Subcutaneous adipose tissue (tissue), 4 donors: ENCODE measurements around the gene MAPK9. TPM values are rescaled to one million over a fixed set of nuclear protein-coding genes. Genes with fewer than 3 reads are reported as not detected.

Experiments
- total RNA-seq, 4 donors: library from RNA; depleted of rRNA; stranded (reverse); fragments of >200 nt; gene quantifications; one replicate each; pipeline ENCODE4 v1.1.0, GENCODE V29; 2016
- TF ChIP-seq, protein P1 (sequence below): fragments of 450-650 bp; IDR thresholded peaks from one replicate; pipeline ENCODE4 v1.5.1; 2016; ENCODE audit warnings: low read depth, mild to moderate bottlenecking, control low read depth, antibody characterized with exemption, moderate library complexity

The MAPK9 gene
- total RNA-seq, 4 donors from 2014 or later = 23.7 to 34.7 (median 25.7) TPM

DNA sequence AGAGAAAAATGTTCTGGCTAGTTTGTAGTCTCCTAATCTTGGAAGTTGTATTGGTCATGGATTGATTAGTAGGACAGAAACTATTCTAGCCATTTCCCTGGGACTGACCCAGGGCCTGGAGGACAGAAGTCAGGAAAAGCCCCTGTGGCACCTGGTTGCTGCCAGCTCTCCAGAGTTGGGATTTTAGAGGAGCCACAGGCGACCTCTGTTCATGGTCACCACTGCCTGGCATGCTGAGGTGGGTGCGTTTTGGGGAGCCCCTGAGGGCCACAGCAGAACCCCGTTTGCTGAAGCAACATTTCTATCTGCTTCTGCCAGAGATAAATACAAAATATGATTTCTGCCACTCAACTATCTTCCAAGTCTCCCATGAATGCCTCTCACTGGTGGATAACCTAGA lies 7.6 kb upstream of the MAPK9 start:
- TF ChIP-seq, protein P1, sequence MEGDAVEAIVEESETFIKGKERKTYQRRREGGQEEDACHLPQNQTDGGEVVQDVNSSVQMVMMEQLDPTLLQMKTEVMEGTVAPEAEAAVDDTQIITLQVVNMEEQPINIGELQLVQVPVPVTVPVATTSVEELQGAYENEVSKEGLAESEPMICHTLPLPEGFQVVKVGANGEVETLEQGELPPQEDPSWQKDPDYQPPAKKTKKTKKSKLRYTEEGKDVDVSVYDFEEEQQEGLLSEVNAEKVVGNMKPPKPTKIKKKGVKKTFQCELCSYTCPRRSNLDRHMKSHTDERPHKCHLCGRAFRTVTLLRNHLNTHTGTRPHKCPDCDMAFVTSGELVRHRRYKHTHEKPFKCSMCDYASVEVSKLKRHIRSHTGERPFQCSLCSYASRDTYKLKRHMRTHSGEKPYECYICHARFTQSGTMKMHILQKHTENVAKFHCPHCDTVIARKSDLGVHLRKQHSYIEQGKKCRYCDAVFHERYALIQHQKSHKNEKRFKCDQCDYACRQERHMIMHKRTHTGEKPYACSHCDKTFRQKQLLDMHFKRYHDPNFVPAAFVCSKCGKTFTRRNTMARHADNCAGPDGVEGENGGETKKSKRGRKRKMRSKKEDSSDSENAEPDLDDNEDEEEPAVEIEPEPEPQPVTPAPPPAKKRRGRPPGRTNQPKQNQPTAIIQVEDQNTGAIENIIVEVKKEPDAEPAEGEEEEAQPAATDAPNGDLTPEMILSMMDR = no peak

DNA sequence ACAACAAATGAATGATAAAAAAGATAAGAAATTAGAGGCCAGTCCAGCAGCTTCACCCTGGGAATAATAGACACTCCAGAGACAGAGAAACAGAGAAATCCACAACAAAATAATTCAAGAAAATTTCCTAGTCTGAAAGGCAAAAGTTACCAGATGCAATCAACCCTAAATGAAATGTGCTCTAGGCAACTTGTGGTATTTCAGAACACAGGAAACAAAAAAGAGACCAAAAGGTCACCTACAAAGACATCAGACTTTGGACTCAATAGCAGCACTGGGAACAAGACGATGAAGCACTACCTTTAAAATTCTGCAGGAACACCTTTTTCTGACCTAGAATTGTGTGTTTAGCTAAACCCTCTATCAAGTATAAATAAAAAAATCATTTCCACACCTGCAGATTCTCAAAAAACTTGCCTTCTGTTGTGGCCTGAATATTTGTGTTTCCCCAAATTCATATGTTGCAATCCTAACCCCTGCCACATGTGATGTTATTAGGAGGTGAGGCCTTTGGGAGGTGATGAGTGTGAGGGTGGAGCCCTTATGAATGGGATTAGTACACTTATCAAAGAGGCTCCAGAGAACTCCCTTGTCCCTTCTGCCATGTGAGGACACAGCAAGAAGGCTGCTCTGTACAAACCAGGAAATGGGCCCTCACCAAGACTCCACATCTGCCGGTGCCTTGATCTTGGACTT lies 5.9 kb upstream of the MAPK9 start:
- TF ChIP-seq, protein P1 = no peak

DNA sequence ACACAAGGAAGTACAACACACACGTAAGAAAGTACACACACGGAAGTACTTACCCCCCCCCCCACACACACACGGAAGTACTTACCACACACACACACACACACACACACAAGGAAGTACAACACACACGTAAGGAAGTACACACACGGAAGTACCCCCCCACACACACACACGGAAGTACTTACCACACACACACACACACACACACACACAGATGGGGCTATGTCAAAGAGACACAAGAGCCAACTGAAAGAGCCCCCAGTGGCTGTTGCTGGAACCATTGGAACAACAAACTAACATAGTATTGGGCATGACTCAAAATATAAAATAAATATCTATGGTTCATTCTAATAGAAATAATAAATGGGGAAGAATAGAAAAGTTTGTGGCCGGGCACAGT lies 4.9 kb upstream of the MAPK9 start:
- TF ChIP-seq, protein P1 = no peak

DNA sequence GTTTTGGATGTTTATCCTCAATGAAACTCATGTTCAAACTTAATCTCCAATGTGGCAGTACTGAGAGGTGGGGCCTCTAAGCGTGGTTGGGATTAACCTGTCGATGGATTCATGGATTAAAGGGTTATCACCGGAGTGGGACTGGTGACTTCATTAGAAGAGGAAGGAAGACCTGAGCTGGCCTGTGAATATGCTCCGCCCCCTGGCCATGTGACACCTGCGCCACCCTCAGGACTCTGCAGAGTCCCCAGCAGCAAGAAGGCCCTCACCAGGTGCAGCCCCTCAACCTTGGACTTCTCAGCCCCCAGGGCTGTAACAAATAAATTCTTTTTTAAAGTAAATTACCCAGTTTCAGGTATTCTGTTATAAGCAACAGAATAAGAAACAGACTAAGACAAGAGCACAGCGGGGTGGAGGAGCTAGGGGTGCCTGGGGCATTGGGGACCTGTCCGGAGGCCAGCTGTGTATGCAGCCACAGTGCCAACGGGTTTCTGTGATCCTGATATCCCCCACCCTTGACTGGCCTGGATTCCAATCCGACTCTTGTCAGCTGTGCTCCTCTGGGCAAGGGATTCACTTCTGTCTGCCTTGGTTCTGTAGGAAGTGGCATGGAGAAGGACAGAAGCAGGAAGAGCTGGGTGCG lies 3.2 kb upstream of the MAPK9 start:
- TF ChIP-seq, protein P1 = no peak

DNA sequence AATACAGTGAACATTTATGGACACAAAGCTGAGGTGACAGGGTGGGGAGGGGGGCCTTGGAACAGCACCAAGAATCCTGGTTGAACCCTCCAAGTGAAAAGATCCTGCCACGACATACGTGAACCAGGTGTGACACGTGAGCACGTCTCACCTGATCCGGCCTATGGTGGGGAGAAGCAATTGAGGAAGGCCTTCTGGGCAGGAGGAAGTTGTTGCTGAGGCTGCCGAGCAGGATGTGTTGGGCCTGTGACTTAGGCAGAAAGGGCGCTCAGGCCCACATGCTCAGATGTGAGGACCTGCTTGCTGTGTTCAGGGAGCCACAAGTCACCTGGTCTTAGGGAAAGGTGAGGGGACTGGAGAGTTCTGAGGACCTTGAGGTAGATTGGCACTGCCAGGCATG lies 2.5 kb upstream of the MAPK9 start:
- TF ChIP-seq, protein P1 = no peak

DNA sequence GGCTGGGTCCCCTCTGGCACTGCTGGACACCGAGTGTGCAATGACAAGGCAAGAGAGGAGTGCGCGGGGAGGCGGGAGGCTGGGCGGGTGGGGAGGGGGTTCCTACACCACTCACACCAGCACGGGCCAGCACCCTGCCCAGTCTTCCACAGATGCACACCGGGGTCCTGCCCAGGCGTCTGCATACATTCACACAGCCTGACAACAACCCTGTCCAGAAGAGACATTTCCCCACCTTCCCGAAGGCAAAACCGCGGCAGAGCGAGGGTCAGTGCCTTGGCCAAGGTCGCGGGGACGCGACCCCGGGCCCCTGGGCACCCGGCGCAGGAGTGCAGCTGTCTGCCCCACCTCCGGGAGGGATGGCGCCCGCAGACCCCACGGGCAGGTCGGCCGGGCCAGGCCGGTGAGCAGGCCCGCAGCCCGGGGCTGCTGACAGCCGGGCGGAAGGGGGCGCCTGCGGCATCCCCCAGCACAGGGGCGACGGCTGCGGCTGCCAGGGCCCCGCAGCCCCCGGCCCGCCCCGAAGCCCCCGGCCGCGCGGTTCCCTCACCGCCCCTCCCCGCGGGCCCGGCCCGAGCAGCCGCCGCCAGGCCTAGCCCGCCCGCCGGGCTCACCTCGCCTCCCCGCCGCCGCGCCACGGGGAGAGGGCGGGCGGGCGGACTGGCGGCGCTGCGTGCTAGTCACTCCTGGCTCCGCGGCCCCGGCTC lies 496 bp downstream of the MAPK9 start:
- TF ChIP-seq, protein P1 = no peak

DNA sequence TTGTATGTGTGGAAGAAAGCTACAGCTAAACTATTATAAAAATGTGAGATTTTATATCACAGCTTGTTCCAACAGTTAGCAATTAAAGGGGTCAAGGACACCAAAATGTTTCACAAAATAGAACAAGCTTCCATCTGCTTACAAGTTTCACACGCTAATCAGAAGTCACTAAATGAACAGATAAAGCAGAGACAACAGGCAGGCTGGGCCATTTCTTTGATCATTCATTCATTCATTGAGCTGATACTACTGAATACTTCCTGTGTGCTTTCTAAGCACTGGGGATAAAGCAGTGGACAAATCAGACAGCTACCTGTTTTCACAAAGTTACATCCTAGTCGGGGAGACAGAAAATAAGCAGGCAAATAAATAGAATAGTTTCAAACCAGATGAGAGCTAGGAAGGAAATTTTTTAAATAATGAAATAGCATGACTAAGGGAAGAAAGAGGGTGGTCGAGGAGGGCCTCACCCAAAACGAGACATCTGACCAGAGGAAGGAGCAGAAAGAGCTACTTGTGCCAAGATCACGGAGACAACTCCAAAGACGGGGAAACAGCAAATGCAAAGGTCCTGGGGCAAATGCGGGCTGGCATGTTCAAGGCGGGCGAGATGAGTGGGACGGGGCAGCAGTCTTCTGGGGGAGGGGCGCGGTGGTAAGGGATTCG lies 1.2 kb downstream of the MAPK9 start:
- TF ChIP-seq, protein P1 = no peak
